ENCODE measurements around the gene ATP6V1C2.
A peak's percentile ranks its signal among the peaks of the same experiment; 100 is the strongest.

ATP6V1C2 gene

GRCh38 chr2:10704034-10704594, 17.3 kb upstream of the ATP6V1C2 start:
- Histone ChIP-seq H3K9ac (ENCODE audit: low read depth, low read length) (no peak overlapping the region), H3K4me3 (ENCODE audit: low read length) (no peak overlapping the region), H3K27me3 (ENCODE audit: insufficient read depth, low read length) (no peaks in the 10 kb centered on the region), H3K4me1 (ENCODE audit: insufficient read depth, low read length) (no peaks in the 10 kb centered on the region), H3K36me3 (ENCODE audit: insufficient read depth, low read length) (no peaks in the 10 kb centered on the region), H3K27ac (ENCODE audit: low read depth, low read length) (no peak overlapping the region), H3K9me3 (ENCODE audit: insufficient read depth, low read depth, low read length) (no peaks in the 10 kb centered on the region)
- 90% methylated on average over 9 of the region's 9 CpGs for WGBS

DNA sequence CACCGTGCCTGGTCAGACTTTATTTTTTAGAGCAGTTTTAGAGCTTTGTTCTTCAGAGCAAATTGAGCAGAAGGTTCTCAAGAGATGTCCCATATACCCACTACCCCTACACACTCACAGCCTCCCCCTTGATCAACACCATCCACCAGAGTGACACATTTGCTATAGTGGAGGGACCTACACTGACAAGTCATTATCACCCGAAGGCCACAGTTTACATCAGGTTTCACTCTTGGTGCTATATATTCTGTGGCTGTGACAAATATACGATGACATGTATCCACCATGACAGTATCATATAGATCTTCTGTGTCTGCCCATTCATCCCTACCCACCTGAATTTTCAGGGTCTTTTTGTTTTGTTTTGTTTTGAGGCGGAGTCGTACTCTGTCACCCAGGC, 15.4 kb upstream of the ATP6V1C2 start:
- Histone ChIP-seq H3K9me3 (ENCODE audit: insufficient read depth, low read depth, low read length) (no peaks in the 10 kb centered on the region), H3K27ac (ENCODE audit: low read depth, low read length) (no peak overlapping the region), H3K9ac (ENCODE audit: low read depth, low read length) (no peak overlapping the region), H3K27me3 (ENCODE audit: insufficient read depth, low read length) (no peaks in the 10 kb centered on the region), H3K4me1 (ENCODE audit: insufficient read depth, low read length) (0 out of 2 replicates have a peak, but pooled peaks cover 5% of the 10 kb centered on the region), H3K4me3 (ENCODE audit: low read length) (no peak overlapping the region), H3K36me3 (ENCODE audit: insufficient read depth, low read length) (no peaks in the 10 kb centered on the region)
- WGBS, result 98% methylated on average over 5 of the region's 5 CpGs

- Histone ChIP-seq H3K27me3 (ENCODE audit: insufficient read depth, low read length) (no peaks in the 10 kb centered on the region), H3K9ac (ENCODE audit: low read depth, low read length) (no peak overlapping the region), H3K4me3 (ENCODE audit: low read length) (no peak overlapping the region), H3K36me3 (ENCODE audit: insufficient read depth, low read length) (no peaks in the 10 kb centered on the region), H3K4me1 (ENCODE audit: insufficient read depth, low read length) (0 out of 2 replicates have a peak, but pooled peaks cover 5% of the 10 kb centered on the region), H3K9me3 (ENCODE audit: insufficient read depth, low read depth, low read length) (no peaks in the 10 kb centered on the region), H3K27ac (ENCODE audit: low read depth, low read length) (no peak overlapping the region)
- WGBS, result 82% methylated on average over 10 of the region's 10 CpGs
Observed at GRCh38 chr2:10707831-10708230, 13.6 kb upstream of the ATP6V1C2 start.

- 0 out of 2 replicates have a peak, but pooled peaks cover 5% of the 10 kb centered on the region for H3K4me1 ChIP-seq (ENCODE audit: insufficient read depth, low read length)
- WGBS, result 47% methylated on average over 7 of the region's 7 CpGs
- no peak overlapping the region for H3K27ac ChIP-seq (ENCODE audit: low read depth, low read length)
- no peak overlapping the region for H3K9ac ChIP-seq (ENCODE audit: low read depth, low read length)
- H3K36me3 ChIP-seq (ENCODE audit: insufficient read depth, low read length), result no peaks in the 10 kb centered on the region
- no peak overlapping the region for H3K4me3 ChIP-seq (ENCODE audit: low read length)
- H3K27me3 ChIP-seq (ENCODE audit: insufficient read depth, low read length), result no peaks in the 10 kb centered on the region
- H3K9me3 ChIP-seq (ENCODE audit: insufficient read depth, low read depth, low read length), result no peaks in the 10 kb centered on the region
Observed at GRCh38 chr2:10709290-10709939, 12.0 kb upstream of the ATP6V1C2 start.

DNA sequence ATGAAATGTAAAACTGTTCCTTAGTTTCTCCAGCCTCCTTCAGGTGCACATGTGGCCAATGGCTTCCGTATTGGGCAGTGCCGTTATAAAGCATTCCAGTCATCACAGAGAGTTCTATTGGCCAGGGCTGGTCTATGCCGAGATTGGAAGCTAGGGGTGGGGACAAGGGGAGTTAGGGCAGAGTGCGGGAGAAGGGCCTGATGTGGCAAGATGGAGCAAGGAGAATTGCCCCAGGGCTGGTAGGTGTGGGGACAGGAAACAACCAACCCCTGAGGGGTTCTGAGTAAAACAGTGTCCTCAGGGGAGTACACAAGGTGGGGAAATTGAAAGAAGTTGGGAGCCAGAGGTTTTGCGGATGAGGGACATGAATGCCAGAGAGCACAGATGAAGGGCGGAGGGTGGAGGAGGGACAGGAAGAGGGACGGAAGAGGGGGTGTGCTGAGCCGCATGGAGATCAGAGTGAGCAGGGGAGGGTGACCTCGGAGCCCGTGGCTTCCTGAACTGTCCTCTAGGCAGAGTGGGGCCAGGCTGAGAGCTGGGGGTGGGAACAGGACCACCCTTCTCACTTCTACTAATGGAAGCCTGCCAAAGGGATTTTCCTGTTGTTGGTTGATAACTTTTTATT, 9.1 kb upstream of the ATP6V1C2 start:
- Histone ChIP-seq H3K9me3 (ENCODE audit: insufficient read depth, low read depth, low read length) (no peaks in the 10 kb centered on the region), H3K4me1 (ENCODE audit: insufficient read depth, low read length) (0 out of 2 replicates have a peak, but pooled peaks cover 5% of the 10 kb centered on the region), H3K27me3 (ENCODE audit: insufficient read depth, low read length) (peaks cover 15% of the 10 kb centered on the region), H3K36me3 (ENCODE audit: insufficient read depth, low read length) (no peaks in the 10 kb centered on the region), H3K27ac (ENCODE audit: low read depth, low read length) (no peak overlapping the region), H3K9ac (ENCODE audit: low read depth, low read length) (no peak overlapping the region), H3K4me3 (ENCODE audit: low read length) (no peak overlapping the region)
- 60% methylated on average over 10 of the region's 10 CpGs for WGBS

DNA sequence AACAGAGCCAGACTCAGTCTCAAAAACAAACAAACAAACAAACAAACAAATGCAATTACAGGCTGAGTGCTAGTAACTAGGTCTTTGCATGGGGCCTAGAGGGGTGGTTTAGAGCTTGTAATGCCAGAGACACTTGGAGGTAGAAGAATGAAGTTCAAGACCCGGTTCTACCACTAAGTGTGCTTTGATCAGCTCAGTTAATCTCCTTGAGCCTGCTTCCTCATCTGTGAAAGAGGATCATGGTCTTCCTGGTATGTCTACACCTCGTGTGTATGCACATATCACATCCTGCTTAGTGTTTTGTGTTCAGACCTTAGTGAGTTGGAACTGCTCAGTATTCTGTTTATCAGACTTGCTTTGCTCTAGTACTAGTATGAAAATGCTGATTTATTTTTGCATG, 4.8 kb upstream of the ATP6V1C2 start:
- no peak overlapping the region for H3K4me3 ChIP-seq (ENCODE audit: low read length)
- no peak overlapping the region for H3K9ac ChIP-seq (ENCODE audit: low read depth, low read length)
- H3K27me3 ChIP-seq (ENCODE audit: insufficient read depth, low read length), result peaks cover 56% of the 10 kb centered on the region
- H3K36me3 ChIP-seq (ENCODE audit: insufficient read depth, low read length), result no peaks in the 10 kb centered on the region
- H3K27ac ChIP-seq (ENCODE audit: low read depth, low read length), result no peak overlapping the region
- no peaks in the 10 kb centered on the region for H3K9me3 ChIP-seq (ENCODE audit: insufficient read depth, low read depth, low read length)
- 91% methylated on average over 2 of the region's 2 CpGs for WGBS
- H3K4me1 ChIP-seq (ENCODE audit: insufficient read depth, low read length), result no peaks in the 10 kb centered on the region

DNA sequence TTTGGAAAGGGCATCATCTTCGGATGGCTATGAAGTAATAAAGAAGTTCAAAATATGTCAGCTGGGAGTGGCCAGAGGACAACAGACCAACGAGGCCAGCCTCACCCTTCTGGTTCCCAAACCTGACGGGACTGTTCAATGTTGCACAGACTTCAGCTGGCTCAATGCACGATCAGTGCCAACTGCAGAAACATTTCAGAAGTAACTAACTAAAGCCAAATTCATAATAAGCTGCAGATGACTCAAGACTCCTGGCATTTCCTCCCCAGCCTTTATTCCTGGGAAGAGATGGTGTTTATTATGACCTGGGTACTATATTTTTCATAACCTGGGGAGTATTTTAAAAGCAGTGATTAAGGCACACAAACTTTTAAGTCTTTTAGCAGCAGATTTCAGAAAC, 3.8 kb upstream of the ATP6V1C2 start:
- H3K4me3 ChIP-seq (ENCODE audit: low read length), result no peak overlapping the region
- H3K4me1 ChIP-seq (ENCODE audit: insufficient read depth, low read length), result peaks cover 5% of the 10 kb centered on the region; the same call in 1 of the 2 replicates
- no peak overlapping the region for H3K27ac ChIP-seq (ENCODE audit: low read depth, low read length)
- peaks cover 66% of the 10 kb centered on the region for H3K27me3 ChIP-seq (ENCODE audit: insufficient read depth, low read length)
- H3K9me3 ChIP-seq (ENCODE audit: insufficient read depth, low read depth, low read length), result no peaks in the 10 kb centered on the region
- 81% methylated on average over 4 of the region's 4 CpGs for WGBS
- H3K9ac ChIP-seq (ENCODE audit: low read depth, low read length), result no peak overlapping the region
- H3K36me3 ChIP-seq (ENCODE audit: insufficient read depth, low read length), result no peaks in the 10 kb centered on the region

- Histone ChIP-seq H3K9me3 (ENCODE audit: insufficient read depth, low read depth, low read length) (no peaks in the 10 kb centered on the region), H3K9ac (ENCODE audit: low read depth, low read length) (no peak overlapping the region), H3K4me3 (ENCODE audit: low read length) (no peak overlapping the region), H3K27ac (ENCODE audit: low read depth, low read length) (no peak overlapping the region), H3K27me3 (ENCODE audit: insufficient read depth, low read length) (peaks cover 86% of the 10 kb centered on the region), H3K36me3 (ENCODE audit: insufficient read depth, low read length) (no peaks in the 10 kb centered on the region), H3K4me1 (ENCODE audit: insufficient read depth, low read length) (peaks cover 5% of the 10 kb centered on the region; the same call in 1 of the 2 replicates)
- 69% methylated on average over 7 of the region's 7 CpGs for WGBS
Observed at GRCh38 chr2:10720306-10720705, 1.1 kb upstream of the ATP6V1C2 start.

DNA sequence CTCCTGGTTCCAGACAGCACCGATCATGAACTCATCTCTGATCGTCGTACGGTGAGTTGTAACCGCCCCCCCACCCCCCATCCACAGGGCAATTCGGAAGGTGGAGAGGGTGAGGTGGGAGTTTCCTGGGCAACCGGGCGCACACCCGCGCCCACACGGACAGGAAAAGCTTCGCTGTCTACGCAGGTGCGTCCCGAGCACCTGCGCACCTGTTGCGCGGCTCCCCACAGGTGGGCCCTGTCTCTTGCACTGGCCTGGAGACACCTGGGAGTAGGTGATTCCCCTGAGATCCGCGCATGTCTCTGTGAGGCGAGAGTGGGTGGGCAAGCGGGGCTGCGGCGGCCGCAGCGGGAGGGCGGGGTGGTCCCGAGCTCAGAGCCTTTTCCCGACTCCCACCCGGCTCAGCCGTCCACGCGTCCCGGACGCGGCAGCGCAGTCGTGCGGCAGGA, 459 bp upstream of the ATP6V1C2 start:
- Histone ChIP-seq H3K4me3 (ENCODE audit: low read length) (peak overlapping the region; percentile 60), H3K4me1 (ENCODE audit: insufficient read depth, low read length) (peaks cover 5% of the 10 kb centered on the region; the same call in 1 of the 2 replicates), H3K27me3 (ENCODE audit: insufficient read depth, low read length) (peaks cover 82% of the 10 kb centered on the region), H3K9ac (ENCODE audit: low read depth, low read length) (no peak overlapping the region), H3K27ac (ENCODE audit: low read depth, low read length) (no peak overlapping the region), H3K36me3 (ENCODE audit: insufficient read depth, low read length) (no peaks in the 10 kb centered on the region), H3K9me3 (ENCODE audit: insufficient read depth, low read depth, low read length) (no peaks in the 10 kb centered on the region)
- 6% methylated on average over 34 of the region's 39 CpGs for WGBS

DNA sequence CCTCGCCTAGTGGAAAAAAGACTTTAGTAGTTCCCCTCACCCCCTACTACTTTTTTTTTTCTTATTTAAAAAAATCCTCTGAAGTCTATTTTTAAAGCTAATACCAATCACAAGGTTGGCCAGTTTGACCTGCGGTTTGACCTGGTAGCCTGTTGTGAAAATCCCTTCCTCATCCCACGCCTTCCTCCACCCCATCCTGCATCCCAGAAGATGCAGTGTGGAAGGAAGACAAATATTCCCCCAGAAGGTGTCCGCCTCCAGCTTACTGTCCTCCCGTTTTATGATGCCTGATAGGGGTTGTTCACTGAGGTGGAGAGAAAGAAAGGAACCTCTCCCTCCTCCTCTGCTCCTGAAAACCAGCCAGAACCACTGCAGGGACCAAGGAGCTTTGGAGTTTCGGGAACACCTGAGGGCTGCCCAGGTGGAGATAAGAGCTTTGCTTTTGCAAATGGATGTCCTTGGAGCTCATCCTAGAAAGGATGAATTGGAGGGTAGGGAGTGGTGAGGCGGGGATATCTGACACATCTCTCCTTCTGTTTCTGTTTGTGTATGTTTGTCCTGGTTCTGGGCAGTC, 909 bp downstream of the ATP6V1C2 start:
- H3K9me3 ChIP-seq (ENCODE audit: insufficient read depth, low read depth, low read length), result no peaks in the 10 kb centered on the region
- 28% methylated on average over 5 of the region's 7 CpGs for WGBS
- H3K4me3 ChIP-seq (ENCODE audit: low read length), result peak overlapping the region; percentile 60
- peaks cover 75% of the 10 kb centered on the region for H3K27me3 ChIP-seq (ENCODE audit: insufficient read depth, low read length)
- H3K27ac ChIP-seq (ENCODE audit: low read depth, low read length), result no peak overlapping the region
- H3K9ac ChIP-seq (ENCODE audit: low read depth, low read length), result no peak overlapping the region
- no peaks in the 10 kb centered on the region for H3K36me3 ChIP-seq (ENCODE audit: insufficient read depth, low read length)
- H3K4me1 ChIP-seq (ENCODE audit: insufficient read depth, low read length), result peaks cover 5% of the 10 kb centered on the region; the same call in 1 of the 2 replicates

DNA sequence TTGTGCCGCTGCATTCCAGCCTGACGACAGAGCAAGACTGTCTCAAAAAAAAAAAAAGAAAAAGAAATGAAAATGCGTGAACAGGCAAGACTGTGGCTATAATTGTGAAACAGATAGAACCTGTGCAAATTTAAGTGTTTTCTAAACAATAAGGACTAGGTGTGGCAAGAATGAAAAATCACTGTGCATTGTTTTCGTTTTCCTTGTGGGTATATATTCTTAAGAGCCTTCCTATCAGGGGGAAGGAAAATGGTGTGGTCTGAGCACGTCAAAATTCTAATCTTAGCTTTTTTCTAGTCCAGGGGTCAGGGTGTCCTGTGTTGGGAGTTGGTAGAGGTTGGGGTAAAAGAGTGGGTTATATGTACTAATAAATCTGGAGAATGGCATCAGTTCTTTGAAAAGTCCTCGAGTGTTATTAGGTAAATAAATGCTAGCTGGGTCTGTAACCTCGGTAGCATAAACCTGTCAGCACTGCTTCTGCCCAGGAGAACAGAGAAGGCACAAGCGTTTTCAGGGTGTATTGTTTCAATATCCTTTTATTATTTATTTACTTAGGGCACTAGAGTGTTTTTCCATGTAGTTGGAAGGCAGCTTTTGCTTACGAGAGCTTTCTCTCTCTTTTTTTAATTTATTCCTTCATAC, 11.6 kb downstream of the ATP6V1C2 start:
- Histone ChIP-seq H3K36me3 (ENCODE audit: insufficient read depth, low read length) (no peaks in the 10 kb centered on the region), H3K27ac (ENCODE audit: low read depth, low read length) (no peak overlapping the region), H3K4me3 (ENCODE audit: low read length) (no peak overlapping the region), H3K27me3 (ENCODE audit: insufficient read depth, low read length) (no peaks in the 10 kb centered on the region), H3K9me3 (ENCODE audit: insufficient read depth, low read depth, low read length) (no peaks in the 10 kb centered on the region), H3K9ac (ENCODE audit: low read depth, low read length) (no peak overlapping the region), H3K4me1 (ENCODE audit: insufficient read depth, low read length) (no peaks in the 10 kb centered on the region)
- 82% methylated on average over 8 of the region's 9 CpGs for WGBS

Data from HUES64 (cell line).